H1 (cell line): ENCODE results near the gene RBM47. TPM values are rescaled to one million over a fixed set of nuclear protein-coding genes. Genes with fewer than 3 reads are reported as not detected.

ENCODE experiments used
- CTCF ChIA-PET: fragments of 300-600 bp; sonication (Branson Sonifier 250); formaldehyde crosslinking; loops from one replicate; lab custom pipeline; 2021; ENCODE audit not compliant: partially characterized antibody; lab: Charles Lee
- POLR2A ChIA-PET: fragments of 300-600 bp; sonication (Branson Sonifier 250); formaldehyde crosslinking; loops from one replicate; lab custom pipeline; 2021; ENCODE audit warnings: inconsistent platforms; ENCODE audit not compliant: partially characterized antibody; lab: Charles Lee
- DNase-seq, 2 experiments: peaks; one replicate each; pipeline versions ENCODE4 v3.0.0 to v3.0.0-alpha.2; 2010 to 2022; ENCODE audit warnings: low spot score in 2 of 2, low read depth in 1 of 2, mixed read lengths in 1 of 2
- FAIRE-seq: peaks from 2 replicates; lab custom pipeline; 2011; peaks lifted over from hg19 to GRCh38; lab: Jason Lieb, UNC
- H2AFZ ChIP-seq: 2 replicates; pipeline ENCODE4 v1.8.1; 2012; ENCODE audit warnings: low read length, inconsistent platforms
- H2AK5ac ChIP-seq: 2 replicates; pipeline ENCODE4 v1.6.1; 2013; ENCODE audit warnings: low read depth, low read length
- H2BK120ac ChIP-seq: replicated peaks from 2 replicates; pipeline ENCODE3; 2013; ENCODE audit warnings: low read depth, low read length, inconsistent platforms
- H2BK12ac ChIP-seq: 2 replicates; pipeline ENCODE4 v1.6.1; 2013; ENCODE audit warnings: low read depth, low read length
- H2BK15ac ChIP-seq: 2 replicates; pipeline ENCODE4 v1.6.1; 2013; ENCODE audit warnings: low read length
- H2BK20ac ChIP-seq: 2 replicates; pipeline ENCODE4 v1.6.1; 2013; ENCODE audit warnings: low read length
- H2BK5ac ChIP-seq: 2 replicates; pipeline ENCODE4 v1.6.1; 2013; ENCODE audit warnings: low read depth, low read length
- H3K14ac ChIP-seq: 2 replicates; pipeline ENCODE4 v1.6.1; 2013; ENCODE audit warnings: inconsistent platforms; ENCODE audit not compliant: insufficient read length
- H3K18ac ChIP-seq: 2 replicates; pipeline ENCODE4 v1.6.1; 2013; ENCODE audit warnings: low read length; ENCODE audit errors: extremely low read depth
- H3K23ac ChIP-seq: 2 replicates; pipeline ENCODE4 v1.6.1; 2013; ENCODE audit warnings: inconsistent platforms; ENCODE audit not compliant: insufficient read length
- H3K23me2 ChIP-seq: 2 replicates; pipeline ENCODE4 v1.6.1; 2013; ENCODE audit warnings: low read depth, low read length
- H3K27ac ChIP-seq: 2 replicates; pipeline ENCODE4 v1.6.1; 2011; ENCODE audit warnings: low read depth, low read length, inconsistent platforms
- H3K27me3 ChIP-seq, 4 experiments: replicated peaks in 1 of 4; 1 replicate in 1 of 4; 2 replicates in 3 of 4; pipeline versions ENCODE4 v1.6.1 to v1.8.1; 2011 to 2013; ENCODE audit warnings: low read length in 3 of 4, mild to moderate bottlenecking in 3 of 4, inconsistent platforms in 2 of 4, mixed read lengths in 2 of 4, moderate library complexity in 1 of 4; ENCODE audit not compliant: control insufficient read depth in 3 of 4, insufficient read depth in 3 of 4; ENCODE audit errors: extremely low read depth in 1 of 4
- H3K36me3 ChIP-seq, 4 experiments: 2 replicates each; pipeline versions ENCODE4 v1.6.1 to v1.8.1; 2011 to 2013; ENCODE audit warnings: mild to moderate bottlenecking in 4 of 4, low read length in 3 of 4, moderate library complexity in 2 of 4, control low read depth in 1 of 4, inconsistent platforms in 1 of 4; ENCODE audit not compliant: insufficient read depth in 4 of 4, control insufficient read depth in 2 of 4
- H3K4ac ChIP-seq: replicated peaks from 2 replicates; pipeline ENCODE3; 2013; ENCODE audit warnings: low read length, low read depth, mixed read lengths, inconsistent platforms; ENCODE audit not compliant: insufficient read length
- H3K4me1 ChIP-seq, 4 experiments: replicated peaks in 1 of 4; 1 replicate in 1 of 4; 2 replicates in 3 of 4; pipeline versions ENCODE4 v1.6.1 to v1.8.1; 2011 to 2013; ENCODE audit warnings: low read length in 3 of 4, inconsistent platforms in 2 of 4, mixed read lengths in 1 of 4; ENCODE audit not compliant: insufficient read depth in 4 of 4, control insufficient read depth in 3 of 4
- H3K4me2 ChIP-seq, 2 experiments: 2 replicates each; pipeline versions ENCODE4 v1.6.1 to v1.8.1; 2011 to 2013; ENCODE audit warnings: low read depth in 2 of 2, low read length in 2 of 2, control low read depth in 1 of 2, inconsistent platforms in 1 of 2, mild to moderate bottlenecking in 1 of 2; ENCODE audit not compliant: insufficient read depth in 1 of 2
- H3K4me3 ChIP-seq, 4 experiments: fragments of 200-600, 300-600 bp in 1 of 4; sonication (generic), shearing (Covaris generic), sonication (Bioruptor Twin) in 1 of 4; 2 replicates each; pipeline versions ENCODE4 v1.5.1 to v1.8.1; 2011 to 2016; ENCODE audit warnings: low read length in 4 of 4, low read depth in 3 of 4, control low read depth in 2 of 4, inconsistent platforms in 2 of 4, mild to moderate bottlenecking in 2 of 4, mixed read lengths in 1 of 4, moderate library complexity in 1 of 4; ENCODE audit not compliant: insufficient read depth in 2 of 4; ENCODE audit errors: extremely low read depth in 1 of 4
- H3K56ac ChIP-seq: replicated peaks from 2 replicates; pipeline ENCODE3; 2013; ENCODE audit warnings: low read depth, mild to moderate bottlenecking, mixed read lengths, low read length, inconsistent platforms; ENCODE audit not compliant: insufficient read length
- H3K79me1 ChIP-seq: 2 replicates; pipeline ENCODE4 v1.6.1; 2013; ENCODE audit warnings: low read depth, low read length, control low read depth
- H3K79me2 ChIP-seq, 2 experiments: 2 replicates each; pipeline versions ENCODE4 v1.6.1 to v1.8.1; 2012 to 2013; ENCODE audit warnings: low read length in 2 of 2, mild to moderate bottlenecking in 2 of 2, inconsistent platforms in 1 of 2; ENCODE audit not compliant: insufficient read depth in 2 of 2, control insufficient read depth in 1 of 2
- H3K9ac ChIP-seq, 4 experiments: replicated peaks in 1 of 4; 1 replicate in 1 of 4; 2 replicates in 3 of 4; pipeline versions ENCODE4 v1.6.1 to v1.8.1; 2011 to 2013; ENCODE audit warnings: low read depth in 3 of 4, low read length in 3 of 4, control low read depth in 2 of 4, mild to moderate bottlenecking in 2 of 4, moderate library complexity in 2 of 4, inconsistent platforms in 1 of 4; ENCODE audit errors: extremely low read depth in 1 of 4
- H3K9me3 ChIP-seq, 2 experiments: 2 replicates each; pipeline versions ENCODE4 v1.6.1 to v1.8.1; 2012 to 2013; ENCODE audit warnings: mild to moderate bottlenecking in 2 of 2, moderate library complexity in 2 of 2, control low read depth in 1 of 2, inconsistent platforms in 1 of 2, low read depth in 1 of 2, low read length in 1 of 2, mixed read lengths in 1 of 2; ENCODE audit not compliant: insufficient read depth in 2 of 2
- H4K20me1 ChIP-seq, 2 experiments: replicated peaks in 1 of 2; 2 replicates each; pipeline versions ENCODE3 to v1.8.1; 2011 to 2013; ENCODE audit warnings: inconsistent platforms in 2 of 2, low read length in 2 of 2, mild to moderate bottlenecking in 1 of 2; ENCODE audit not compliant: insufficient read depth in 2 of 2, control insufficient read depth in 1 of 2
- H4K5ac ChIP-seq: 2 replicates; pipeline ENCODE4 v1.6.1; 2013; ENCODE audit warnings: low read length, low read depth, mixed read lengths, inconsistent platforms; ENCODE audit not compliant: insufficient read length
- H4K8ac ChIP-seq: 2 replicates; pipeline ENCODE4 v1.8.0; 2013; ENCODE audit warnings: mild to moderate bottlenecking, moderate library complexity, low read length, inconsistent platforms; ENCODE audit not compliant: insufficient read depth; ENCODE audit errors: extremely low read depth
- H4K91ac ChIP-seq: replicated peaks from 2 replicates; pipeline ENCODE3; 2013; ENCODE audit warnings: low read length, mixed read lengths, inconsistent platforms; ENCODE audit not compliant: insufficient read length
- BRCA1 ChIP-seq: IDR thresholded peaks from 2 replicates; pipeline ENCODE4 v1.6.1; 2012; ENCODE audit warnings: low read depth, low read length, improper control_type of control experiment
- POLR2AphosphoS5 ChIP-seq: IDR thresholded peaks from 2 replicates; pipeline ENCODE4 v1.6.1; 2011; ENCODE audit warnings: low read depth, low read length
- SIRT6 ChIP-seq: IDR thresholded peaks from one replicate; pipeline ENCODE4 v1.7.1; 2012; ENCODE audit warnings: low read length, inconsistent platforms
- polyA plus RNA-seq, 7 experiments: library from polyadenylated mRNA; depleted of rRNA in 3 of 7; stranded (reverse) in 5 of 7; unstranded in 2 of 7; fragments of >200 nt in 5 of 7; fragments of 200-250 nt in 2 of 7; gene quantifications; 1 replicate in 5 of 7; 2 replicates in 1 of 7; 4 replicates in 1 of 7; pipeline versions ENCODE4 v1.2.1 to v1.2.3, GENCODE V29; 2011 to 2013; ENCODE audit warnings: missing spikeins in 2 of 7, mixed read lengths in 2 of 7
- total RNA-seq: library from RNA; stranded (reverse); fragmentation: NEBNext Ultra II Directional; extraction: Animal tissue kit (Norgen Biotek cat#: 25700); gene quantifications from 2 replicates; pipeline ENCODE4 v1.2.1, GENCODE V29; 2021
- TF ChIP-seq, protein P1 (sequence below): IDR thresholded peaks from 2 replicates; pipeline ENCODE4 v1.6.1; 2011; ENCODE audit warnings: low read length, improper control_type of control experiment

RBM47 gene
- total and polyA plus RNA-seq, 2 of the 8 experiments (the other 6 are each of a cell fraction or from before 2014, with no cell fraction given) = 42.8 to 78.9 TPM

GRCh38 chr4:40603281-40603680 lies 26.4 kb downstream of the RBM47 start:
- Histone ChIP-seq H3K4ac (no peak overlapping the region), H2BK12ac (no peak overlapping the region), H3K27ac (no peak overlapping the region), H4K20me1 (peaks cover 2 to 3% of the 10 kb centered on the region in 2 experiments), H3K4me3 (no peak overlapping the region), H2BK5ac (no peak overlapping the region), H3K4me2 (no peak overlapping the region), H2BK15ac (no peak overlapping the region), H3K36me3 (no peaks in the 10 kb centered on the region), H4K91ac (no peak overlapping the region), H3K14ac (no peak overlapping the region), H3K4me1 (peaks cover 0 to 3% (median 0%) of the 10 kb centered on the region in 4 experiments; a peak in 1 of 7 replicates), H4K5ac (no peak overlapping the region), H2AFZ (no peak overlapping the region), H3K9me3 (no peaks in the 10 kb centered on the region), H4K8ac (no peak overlapping the region), H3K79me2 (peaks cover 0 to 78% of the 10 kb centered on the region in 2 experiments; a peak in 2 of 4 replicates), H2BK20ac (no peak overlapping the region), H3K23ac (no peak overlapping the region), H3K79me1 (peaks cover 2% of the 10 kb centered on the region; the same call in 1 of the 2 replicates), H3K56ac (no peak overlapping the region), H2AK5ac (no peak overlapping the region), H3K27me3 (no peaks in the 10 kb centered on the region), H3K23me2 (no peaks in the 10 kb centered on the region), H3K18ac (no peak overlapping the region), H3K9ac (no peak overlapping the region), H2BK120ac (no peak overlapping the region)
- ChIA-PET CTCF (interaction anchor here (0.6 kb wide), 1 partner anchor 13 kb away, joined by 4 read pairs; no protein-coding TSS in a partner anchor), POLR2A (no interaction called here)
- DNase-seq = no peak
- TF ChIP-seq, protein P1, sequence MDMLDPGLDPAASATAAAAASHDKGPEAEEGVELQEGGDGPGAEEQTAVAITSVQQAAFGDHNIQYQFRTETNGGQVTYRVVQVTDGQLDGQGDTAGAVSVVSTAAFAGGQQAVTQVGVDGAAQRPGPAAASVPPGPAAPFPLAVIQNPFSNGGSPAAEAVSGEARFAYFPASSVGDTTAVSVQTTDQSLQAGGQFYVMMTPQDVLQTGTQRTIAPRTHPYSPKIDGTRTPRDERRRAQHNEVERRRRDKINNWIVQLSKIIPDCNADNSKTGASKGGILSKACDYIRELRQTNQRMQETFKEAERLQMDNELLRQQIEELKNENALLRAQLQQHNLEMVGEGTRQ = no peak
- TF ChIP-seq SIRT6 (no peak), BRCA1 (no peak), POLR2AphosphoS5 (no peak)
- FAIRE-seq = no peak
